GM12801 (cell line): ENCODE data around the gene LRRC74B.

Experiments used
- CTCF ChIP-seq: IDR thresholded peaks from one replicate; pipeline ENCODE4 v1.5.1; 2011; ENCODE audit warnings: control low read depth; ENCODE audit not compliant: insufficient read length; ENCODE audit errors: extremely low read depth

LRRC74B gene

GRCh38 chr22:21087119-21087518 is 41.4 kb downstream of the LRRC74B start:
- no peak for TF ChIP-seq CTCF

GRCh38 chr22:21092797-21093554 is 47.2 kb downstream of the LRRC74B start:
- no peak for TF ChIP-seq CTCF

DNA sequence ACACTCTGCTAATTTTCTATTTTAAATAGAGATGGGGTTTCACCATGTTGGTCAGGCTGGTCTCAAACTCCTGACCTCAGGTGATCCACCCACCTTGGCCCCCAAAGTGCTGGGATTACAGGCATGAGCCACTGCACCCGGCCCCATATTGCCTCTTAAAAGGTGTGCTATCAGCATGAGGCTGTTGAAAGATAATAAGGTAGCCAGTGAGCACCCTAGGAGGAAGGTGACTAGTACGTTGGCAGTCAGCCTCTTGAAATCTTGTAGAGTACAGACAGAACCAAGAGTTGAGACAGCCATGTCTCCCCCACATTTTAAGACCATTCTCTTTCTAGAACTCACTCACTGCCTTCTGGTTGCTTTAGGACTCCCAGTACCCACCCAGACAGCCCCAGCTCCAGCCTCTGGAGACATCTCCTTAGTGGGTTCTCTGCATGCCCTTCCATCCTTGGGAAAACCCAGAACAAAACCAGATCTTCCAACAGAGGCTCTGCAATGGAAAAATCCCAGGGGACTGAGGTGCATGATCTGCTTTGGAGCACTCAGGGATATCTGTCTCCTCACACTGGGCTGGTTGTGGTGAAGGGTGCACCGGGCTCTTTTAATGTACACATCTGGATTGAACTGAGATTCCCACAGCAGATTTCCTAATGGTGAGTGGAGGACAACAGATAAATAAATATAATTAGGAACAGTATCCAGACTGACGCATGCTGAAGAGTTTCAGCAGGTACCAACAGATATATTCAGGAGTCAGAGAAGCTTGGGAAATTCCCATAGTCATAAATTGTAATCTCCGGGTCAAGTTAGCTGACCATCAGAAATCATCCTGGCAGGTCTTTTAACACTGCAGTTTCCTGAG is 49.4 kb downstream of the LRRC74B start:
- no peak for TF ChIP-seq CTCF

DNA sequence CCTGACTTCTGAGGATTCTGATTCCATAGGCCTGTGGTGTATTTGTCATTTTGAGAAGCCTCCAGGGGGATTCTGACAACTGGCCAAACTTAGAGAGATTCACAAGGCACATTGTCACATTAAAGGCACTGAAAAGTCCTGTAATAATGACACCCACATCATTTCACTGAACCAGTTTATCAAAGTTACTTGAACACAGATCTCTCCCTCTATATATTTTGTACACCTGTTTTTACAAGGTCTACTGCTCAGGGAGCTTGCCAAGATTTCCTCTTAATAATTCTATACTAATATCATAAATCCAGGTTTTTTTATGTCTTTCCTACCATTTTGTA is 50.0 kb downstream of the LRRC74B start:
- no peak for TF ChIP-seq CTCF

DNA sequence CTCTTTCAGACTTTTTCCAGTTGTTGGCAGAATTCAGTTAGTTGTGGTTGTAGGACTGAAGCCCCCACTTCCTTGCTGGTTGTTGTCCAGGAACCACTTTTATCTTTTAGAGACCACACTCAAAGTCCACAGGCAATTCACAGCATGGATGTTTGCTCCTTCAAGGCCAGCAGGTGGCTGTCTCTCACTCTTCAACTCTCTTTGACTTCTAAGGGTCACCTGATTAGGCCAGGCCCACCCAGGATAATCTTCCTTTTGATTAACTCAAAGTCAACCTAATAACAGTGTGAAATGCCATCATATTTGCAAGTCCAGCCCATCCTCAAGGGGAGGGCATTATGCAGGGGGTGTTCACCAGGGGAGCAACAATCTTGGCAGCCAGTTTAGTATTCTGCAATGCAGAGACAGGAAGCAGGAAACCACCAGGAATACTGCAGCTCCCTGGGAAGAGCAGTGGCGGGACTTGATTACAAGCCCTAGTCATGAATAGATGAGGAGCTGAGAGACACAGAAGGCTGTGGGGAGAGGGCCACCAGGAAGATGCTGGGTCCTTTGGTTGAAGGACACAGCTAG is 52.4 kb downstream of the LRRC74B start:
- TF ChIP-seq CTCF: no peak

- no peak for TF ChIP-seq CTCF
Measured at GRCh38 chr22:21099578-21099977, 53.8 kb downstream of the LRRC74B start.
